Measurements from ENCODE around the gene PDCD2L.

GRCh38 chr19:34471906-34472700, 67.9 kb downstream of the PDCD2L start:
- no peak for TF ChIP-seq CTCF (IDR thresholded peaks at IDR 0.05; ENCODE audit: borderline replicate concordance, extremely low read depth, low read length, poor library complexity, severe bottlenecking)
- TF ChIP-seq EZH2 (IDR thresholded peaks at IDR 0.05; ENCODE audit: borderline replicate concordance, low read depth, low read length, severe bottlenecking): no peak
